ENCODE data around the gene TRIM66.

DNA sequence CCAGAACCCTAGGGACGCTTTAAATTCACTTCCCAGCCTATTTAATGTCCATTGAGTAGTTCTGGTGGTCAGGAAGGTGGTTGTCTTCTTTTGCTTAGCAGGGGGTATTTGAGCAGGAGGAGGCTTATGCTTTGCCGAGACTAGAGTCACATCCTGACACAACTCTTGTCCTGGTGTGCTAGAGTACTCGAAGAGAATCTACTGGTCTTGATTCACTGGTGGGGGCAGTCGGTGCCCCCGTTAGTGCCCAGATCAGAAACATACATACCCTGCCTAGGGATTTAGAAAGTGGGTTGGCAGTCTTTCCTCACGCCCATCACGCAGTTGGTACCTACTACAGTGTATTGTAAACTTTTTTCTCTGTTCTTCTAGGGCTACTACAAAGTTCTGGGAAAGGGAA is 2.8 kb upstream of the TRIM66 start:
- TF ChIP-seq POLR2A (IDR thresholded peaks at IDR 0.05) (no peak), POLR2AphosphoS5 (IDR thresholded peaks at IDR 0.05) (no peak)
- TF ChIP-seq, protein P1, sequence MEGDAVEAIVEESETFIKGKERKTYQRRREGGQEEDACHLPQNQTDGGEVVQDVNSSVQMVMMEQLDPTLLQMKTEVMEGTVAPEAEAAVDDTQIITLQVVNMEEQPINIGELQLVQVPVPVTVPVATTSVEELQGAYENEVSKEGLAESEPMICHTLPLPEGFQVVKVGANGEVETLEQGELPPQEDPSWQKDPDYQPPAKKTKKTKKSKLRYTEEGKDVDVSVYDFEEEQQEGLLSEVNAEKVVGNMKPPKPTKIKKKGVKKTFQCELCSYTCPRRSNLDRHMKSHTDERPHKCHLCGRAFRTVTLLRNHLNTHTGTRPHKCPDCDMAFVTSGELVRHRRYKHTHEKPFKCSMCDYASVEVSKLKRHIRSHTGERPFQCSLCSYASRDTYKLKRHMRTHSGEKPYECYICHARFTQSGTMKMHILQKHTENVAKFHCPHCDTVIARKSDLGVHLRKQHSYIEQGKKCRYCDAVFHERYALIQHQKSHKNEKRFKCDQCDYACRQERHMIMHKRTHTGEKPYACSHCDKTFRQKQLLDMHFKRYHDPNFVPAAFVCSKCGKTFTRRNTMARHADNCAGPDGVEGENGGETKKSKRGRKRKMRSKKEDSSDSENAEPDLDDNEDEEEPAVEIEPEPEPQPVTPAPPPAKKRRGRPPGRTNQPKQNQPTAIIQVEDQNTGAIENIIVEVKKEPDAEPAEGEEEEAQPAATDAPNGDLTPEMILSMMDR (IDR thresholded peaks at IDR 0.05) = no peak
